ENCODE data around the gene PLEKHH1.

Gene PLEKHH1

DNA sequence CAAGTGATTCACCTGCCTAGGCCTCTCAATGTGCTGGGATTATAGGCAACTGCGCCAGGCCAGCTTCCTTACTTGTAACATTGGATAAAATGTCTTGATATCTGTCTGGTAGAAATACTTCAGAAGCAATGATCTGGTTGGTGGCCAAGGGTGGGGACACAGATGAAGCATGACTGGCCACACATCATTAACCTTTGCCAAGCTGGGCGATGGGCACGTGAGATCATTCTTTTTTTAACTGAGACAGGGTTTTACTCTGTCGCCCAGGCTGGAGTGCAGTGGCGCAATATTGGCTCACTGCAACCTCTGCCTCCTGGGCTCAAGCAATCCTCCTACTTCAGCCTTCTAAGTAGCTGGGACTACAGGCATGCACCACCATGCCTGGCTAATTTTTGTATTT lies 31.1 kb downstream of the PLEKHH1 start:
- H3K27me3 ChIP-seq (ENCODE audit: control insufficient read depth in 1 of 2, insufficient read depth in 2 of 2, low read length in 2 of 2) = no peaks in the 10 kb centered on the region
- H3K4me3 ChIP-seq (ENCODE audit: low read length in 2 of 2) = no peak overlapping the region
- no peaks in the 10 kb centered on the region for H3K4me1 ChIP-seq (ENCODE audit: control insufficient read depth, insufficient read depth, low read length)
- H3K36me3 ChIP-seq (ENCODE audit: control insufficient read depth in 2 of 2, insufficient read depth in 2 of 2, low read length in 2 of 2) = peaks cover 0 to 2% of the 10 kb centered on the region in 2 donors
- no peak overlapping the region for H3K9ac ChIP-seq (ENCODE audit: low read length in 2 of 2)
- H3K27ac ChIP-seq (ENCODE audit: low read length) = no peak overlapping the region
- no peaks in the 10 kb centered on the region for H3K9me3 ChIP-seq (ENCODE audit: control insufficient read depth in 2 of 2, low read length in 2 of 2)

DNA sequence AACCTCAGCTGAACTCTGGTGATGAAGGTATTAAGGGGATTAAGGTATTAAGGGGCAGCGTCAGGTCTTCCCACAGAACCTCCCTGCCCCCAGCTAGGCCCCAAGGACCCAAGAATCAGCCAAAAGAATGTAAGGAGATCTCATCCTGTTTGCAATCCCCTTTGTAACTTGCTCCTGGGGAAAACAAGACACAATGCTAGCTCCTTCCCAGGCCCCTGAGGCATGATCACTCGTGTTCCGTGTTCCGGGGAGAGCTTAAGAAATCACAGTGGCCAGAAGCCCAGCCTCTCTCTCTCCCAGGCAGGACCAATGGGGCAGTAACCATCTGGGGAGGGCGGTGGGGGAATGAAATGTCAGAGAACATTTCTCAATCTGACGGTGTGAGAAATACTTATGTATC lies 33.8 kb downstream of the PLEKHH1 start:
- H3K36me3 ChIP-seq (ENCODE audit: control insufficient read depth in 2 of 2, insufficient read depth in 2 of 2, low read length in 2 of 2) = peaks cover 0 to 2% of the 10 kb centered on the region in 2 donors
- H3K4me3 ChIP-seq (ENCODE audit: low read length in 2 of 2) = no peak overlapping the region
- H3K27ac ChIP-seq (ENCODE audit: low read length) = no peak overlapping the region
- H3K9me3 ChIP-seq (ENCODE audit: control insufficient read depth in 2 of 2, low read length in 2 of 2) = no peaks in the 10 kb centered on the region
- H3K27me3 ChIP-seq (ENCODE audit: control insufficient read depth in 1 of 2, insufficient read depth in 2 of 2, low read length in 2 of 2) = no peaks in the 10 kb centered on the region
- no peak overlapping the region for H3K9ac ChIP-seq (ENCODE audit: low read length in 2 of 2)
- H3K4me1 ChIP-seq (ENCODE audit: control insufficient read depth, insufficient read depth, low read length) = no peaks in the 10 kb centered on the region

DNA sequence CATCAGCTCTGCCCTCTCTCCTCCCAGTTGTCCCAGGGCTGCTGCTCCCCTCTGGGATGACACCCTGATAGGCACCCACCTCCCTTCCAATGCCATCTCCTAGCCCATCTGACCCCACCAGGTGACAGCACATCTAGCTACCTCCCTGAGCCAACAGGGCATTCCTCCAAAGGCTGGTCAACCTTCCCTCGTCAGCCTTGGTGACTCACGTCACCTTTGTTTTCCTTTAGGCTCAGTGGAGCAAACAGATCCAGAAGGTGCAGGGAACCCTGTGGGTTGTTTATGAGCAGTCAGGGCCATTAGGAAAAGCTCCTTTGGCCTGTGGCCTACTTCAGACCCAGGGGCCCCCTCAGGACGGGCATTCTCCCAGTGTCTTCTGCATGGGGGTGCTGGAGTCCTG lies 34.6 kb downstream of the PLEKHH1 start:
- H3K9me3 ChIP-seq (ENCODE audit: control insufficient read depth in 2 of 2, low read length in 2 of 2) = no peaks in the 10 kb centered on the region
- no peak overlapping the region for H3K27ac ChIP-seq (ENCODE audit: low read length)
- H3K4me3 ChIP-seq (ENCODE audit: low read length in 2 of 2) = no peak overlapping the region
- no peak overlapping the region for H3K9ac ChIP-seq (ENCODE audit: low read length in 2 of 2)
- H3K4me1 ChIP-seq (ENCODE audit: control insufficient read depth, insufficient read depth, low read length) = no peaks in the 10 kb centered on the region
- peaks cover 0 to 2% of the 10 kb centered on the region in 2 donors for H3K36me3 ChIP-seq (ENCODE audit: control insufficient read depth in 2 of 2, insufficient read depth in 2 of 2, low read length in 2 of 2)
- H3K27me3 ChIP-seq (ENCODE audit: control insufficient read depth in 1 of 2, insufficient read depth in 2 of 2, low read length in 2 of 2) = no peaks in the 10 kb centered on the region

DNA sequence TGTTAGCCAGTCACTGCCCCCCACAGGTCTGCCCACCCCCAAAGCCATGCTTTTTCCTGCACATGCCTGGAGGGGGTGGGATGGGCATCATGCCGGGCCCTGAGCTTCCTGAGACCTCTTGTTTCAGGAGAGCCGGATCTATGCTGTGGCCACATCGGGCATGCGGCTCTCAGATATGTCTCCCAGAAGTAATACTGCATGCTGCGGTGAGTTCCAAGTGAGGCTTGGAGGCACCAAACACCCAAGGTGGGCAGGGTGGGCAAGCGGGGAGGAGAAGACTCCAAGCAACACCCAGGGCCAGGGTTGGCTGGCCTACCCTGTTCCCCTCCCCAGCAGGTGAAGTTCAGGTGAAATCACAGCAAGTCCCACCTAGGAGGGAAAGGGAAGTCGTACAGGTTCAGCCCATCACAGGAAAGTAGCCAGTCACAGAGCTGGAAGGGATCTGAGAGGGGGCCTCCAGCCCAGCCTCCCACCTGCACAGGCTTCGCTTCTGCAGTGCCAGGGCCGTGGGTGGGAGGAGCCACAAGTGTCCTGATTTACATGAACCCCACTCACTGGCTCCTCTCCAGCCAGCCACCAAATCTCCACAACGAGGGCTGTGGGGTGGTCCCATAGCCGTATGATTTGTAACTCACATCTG lies 36.0 kb downstream of the PLEKHH1 start:
- Histone ChIP-seq H3K9me3 (ENCODE audit: control insufficient read depth in 2 of 2, low read length in 2 of 2) (no peaks in the 10 kb centered on the region), H3K4me3 (ENCODE audit: low read length in 2 of 2) (no peak overlapping the region), H3K36me3 (ENCODE audit: control insufficient read depth in 2 of 2, insufficient read depth in 2 of 2, low read length in 2 of 2) (peaks cover 0 to 2% of the 10 kb centered on the region in 2 donors), H3K27me3 (ENCODE audit: control insufficient read depth in 1 of 2, insufficient read depth in 2 of 2, low read length in 2 of 2) (no peaks in the 10 kb centered on the region), H3K9ac (ENCODE audit: low read length in 2 of 2) (no peak overlapping the region), H3K4me1 (ENCODE audit: control insufficient read depth, insufficient read depth, low read length) (no peaks in the 10 kb centered on the region), H3K27ac (ENCODE audit: low read length) (no peak overlapping the region)

GRCh38 chr14:67569651-67570290 lies 36.7 kb downstream of the PLEKHH1 start:
- Histone ChIP-seq H3K9ac (ENCODE audit: low read length in 2 of 2) (no peak overlapping the region), H3K27me3 (ENCODE audit: control insufficient read depth in 1 of 2, insufficient read depth in 2 of 2, low read length in 2 of 2) (no peaks in the 10 kb centered on the region), H3K9me3 (ENCODE audit: control insufficient read depth in 2 of 2, low read length in 2 of 2) (no peaks in the 10 kb centered on the region), H3K36me3 (ENCODE audit: control insufficient read depth in 2 of 2, insufficient read depth in 2 of 2, low read length in 2 of 2) (peaks cover 0 to 2% of the 10 kb centered on the region in 2 donors), H3K27ac (ENCODE audit: low read length) (no peak overlapping the region), H3K4me1 (ENCODE audit: control insufficient read depth, insufficient read depth, low read length) (no peaks in the 10 kb centered on the region), H3K4me3 (ENCODE audit: low read length in 2 of 2) (no peak overlapping the region)

GRCh38 chr14:67570453-67570852 lies 37.4 kb downstream of the PLEKHH1 start:
- no peaks in the 10 kb centered on the region for H3K9me3 ChIP-seq (ENCODE audit: control insufficient read depth in 2 of 2, low read length in 2 of 2)
- no peaks in the 10 kb centered on the region for H3K4me1 ChIP-seq (ENCODE audit: control insufficient read depth, insufficient read depth, low read length)
- no peak overlapping the region for H3K4me3 ChIP-seq (ENCODE audit: low read length in 2 of 2)
- H3K27me3 ChIP-seq (ENCODE audit: control insufficient read depth in 1 of 2, insufficient read depth in 2 of 2, low read length in 2 of 2) = no peaks in the 10 kb centered on the region
- no peak overlapping the region for H3K9ac ChIP-seq (ENCODE audit: low read length in 2 of 2)
- peaks cover 0 to under 1% of the 10 kb centered on the region in 2 donors for H3K36me3 ChIP-seq (ENCODE audit: control insufficient read depth in 2 of 2, insufficient read depth in 2 of 2, low read length in 2 of 2)
- no peak overlapping the region for H3K27ac ChIP-seq (ENCODE audit: low read length)

DNA sequence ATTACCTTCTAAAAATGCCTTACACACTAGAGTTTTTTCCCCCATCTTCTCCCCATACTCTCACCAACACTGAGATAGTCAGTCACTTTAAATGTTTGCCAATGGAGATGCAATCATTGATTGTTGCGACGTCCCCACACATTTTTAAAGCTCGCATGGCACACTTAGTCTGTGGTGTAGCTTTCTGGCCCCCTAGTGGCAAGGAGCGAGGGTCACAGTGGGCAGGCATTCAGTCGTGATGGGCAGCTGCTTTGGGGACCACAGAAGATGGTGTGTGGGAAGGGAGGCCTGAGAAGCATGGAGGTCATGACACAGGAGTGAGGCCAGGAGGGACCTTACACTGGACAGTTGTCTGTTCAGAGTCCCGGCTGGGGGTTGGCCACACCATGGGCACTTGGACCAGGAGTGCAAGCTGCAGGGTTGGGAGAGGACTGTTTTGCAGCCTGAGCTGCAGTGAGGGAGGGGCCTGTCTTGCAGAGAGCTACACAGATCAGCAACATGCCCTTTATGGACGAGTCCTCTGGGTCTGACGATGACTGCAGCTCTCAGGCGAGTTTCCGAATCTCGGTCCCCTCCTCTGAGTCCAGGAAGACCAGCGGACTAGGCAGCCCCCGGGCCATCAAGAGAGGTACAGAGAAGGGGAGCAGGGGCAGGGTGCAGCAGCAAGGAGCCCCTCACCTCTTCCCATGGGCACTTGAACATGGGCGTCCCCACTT lies 38.3 kb downstream of the PLEKHH1 start:
- no peaks in the 10 kb centered on the region for H3K27me3 ChIP-seq (ENCODE audit: control insufficient read depth in 1 of 2, insufficient read depth in 2 of 2, low read length in 2 of 2)
- no peak overlapping the region for H3K9ac ChIP-seq (ENCODE audit: low read length in 2 of 2)
- H3K4me1 ChIP-seq (ENCODE audit: control insufficient read depth, insufficient read depth, low read length) = no peaks in the 10 kb centered on the region
- H3K36me3 ChIP-seq (ENCODE audit: control insufficient read depth in 2 of 2, insufficient read depth in 2 of 2, low read length in 2 of 2) = peaks cover 0 to 3% of the 10 kb centered on the region in 2 donors
- no peak overlapping the region for H3K4me3 ChIP-seq (ENCODE audit: low read length in 2 of 2)
- no peak overlapping the region for H3K27ac ChIP-seq (ENCODE audit: low read length)
- no peaks in the 10 kb centered on the region for H3K9me3 ChIP-seq (ENCODE audit: control insufficient read depth in 2 of 2, low read length in 2 of 2)

- Histone ChIP-seq H3K27ac (ENCODE audit: low read length) (no peak overlapping the region), H3K4me1 (ENCODE audit: control insufficient read depth, insufficient read depth, low read length) (no peaks in the 10 kb centered on the region), H3K9ac (ENCODE audit: low read length in 2 of 2) (no peak overlapping the region), H3K27me3 (ENCODE audit: control insufficient read depth in 1 of 2, insufficient read depth in 2 of 2, low read length in 2 of 2) (no peaks in the 10 kb centered on the region), H3K36me3 (ENCODE audit: control insufficient read depth in 2 of 2, insufficient read depth in 2 of 2, low read length in 2 of 2) (peaks cover 0 to 4% of the 10 kb centered on the region in 2 donors), H3K4me3 (ENCODE audit: low read length in 2 of 2) (no peak overlapping the region), H3K9me3 (ENCODE audit: control insufficient read depth in 2 of 2, low read length in 2 of 2) (no peaks in the 10 kb centered on the region)
Measured at GRCh38 chr14:67571991-67572323, 38.9 kb downstream of the PLEKHH1 start.

DNA sequence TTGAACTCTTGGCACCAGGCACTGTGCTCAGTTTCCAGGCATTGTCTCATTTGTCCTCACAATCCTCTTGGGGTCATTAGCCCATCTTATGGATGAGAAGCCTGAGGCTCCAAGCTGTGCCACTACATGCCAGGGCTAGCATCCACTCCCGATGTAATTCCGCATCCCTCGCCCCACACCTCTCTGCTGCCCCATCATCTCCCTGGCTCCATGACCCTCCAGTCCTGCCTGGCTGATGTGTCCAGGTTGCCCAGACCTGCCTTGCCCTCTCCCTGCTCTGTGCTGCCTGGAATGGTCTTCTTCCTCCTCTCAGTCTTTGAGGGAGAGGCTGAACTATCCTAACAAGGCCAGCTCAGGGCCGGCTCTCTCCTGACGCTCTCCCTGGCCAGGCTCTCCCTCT lies 39.5 kb downstream of the PLEKHH1 start:
- peaks cover 0 to 4% of the 10 kb centered on the region in 2 donors for H3K36me3 ChIP-seq (ENCODE audit: control insufficient read depth in 2 of 2, insufficient read depth in 2 of 2, low read length in 2 of 2)
- H3K4me1 ChIP-seq (ENCODE audit: control insufficient read depth, insufficient read depth, low read length) = no peaks in the 10 kb centered on the region
- no peak overlapping the region for H3K4me3 ChIP-seq (ENCODE audit: low read length in 2 of 2)
- no peaks in the 10 kb centered on the region for H3K27me3 ChIP-seq (ENCODE audit: control insufficient read depth in 1 of 2, insufficient read depth in 2 of 2, low read length in 2 of 2)
- no peak overlapping the region for H3K9ac ChIP-seq (ENCODE audit: low read length in 2 of 2)
- H3K9me3 ChIP-seq (ENCODE audit: control insufficient read depth in 2 of 2, low read length in 2 of 2) = no peaks in the 10 kb centered on the region
- H3K27ac ChIP-seq (ENCODE audit: low read length) = no peak overlapping the region

DNA sequence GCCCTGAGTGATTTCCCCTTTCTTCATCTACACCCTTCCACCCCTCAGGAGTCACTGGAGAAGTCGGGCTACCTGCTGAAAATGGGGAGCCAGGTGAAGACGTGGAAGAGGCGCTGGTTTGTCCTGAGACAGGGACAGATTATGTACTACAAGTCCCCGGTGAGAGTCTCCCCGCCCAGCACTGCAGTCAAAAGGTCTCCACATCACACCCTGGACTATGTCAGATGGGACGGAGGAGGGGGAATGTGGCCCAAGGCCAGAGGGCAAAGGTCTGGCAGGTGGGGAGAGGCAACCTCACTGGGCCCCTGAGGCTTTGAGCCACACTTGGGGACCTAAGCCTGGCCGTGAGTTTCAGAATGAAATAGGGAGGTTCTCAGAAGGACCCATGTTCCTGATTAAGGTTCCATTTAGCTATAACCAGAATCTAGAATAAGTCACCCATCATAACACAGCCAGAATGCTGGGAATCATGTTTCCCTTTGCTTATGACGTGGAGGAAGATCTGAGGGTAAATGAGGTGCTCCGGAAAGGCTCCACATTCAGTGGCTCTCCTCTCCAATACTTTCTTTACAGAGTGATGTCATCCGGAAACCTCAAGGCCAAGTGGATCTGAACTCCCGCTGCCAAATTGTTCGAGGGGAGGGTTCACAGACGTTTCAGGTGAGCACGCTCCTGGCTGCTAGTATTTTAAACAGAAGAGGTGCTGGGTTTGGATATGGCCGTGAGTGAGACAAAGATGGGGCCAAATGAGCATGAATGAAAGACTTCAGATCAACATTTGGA lies 40.3 kb downstream of the PLEKHH1 start:
- Histone ChIP-seq H3K9ac (ENCODE audit: low read length in 2 of 2) (no peak overlapping the region), H3K4me3 (ENCODE audit: low read length in 2 of 2) (no peak overlapping the region), H3K27ac (ENCODE audit: low read length) (no peak overlapping the region), H3K9me3 (ENCODE audit: control insufficient read depth in 2 of 2, low read length in 2 of 2) (no peaks in the 10 kb centered on the region), H3K4me1 (ENCODE audit: control insufficient read depth, insufficient read depth, low read length) (no peaks in the 10 kb centered on the region), H3K27me3 (ENCODE audit: control insufficient read depth in 1 of 2, insufficient read depth in 2 of 2, low read length in 2 of 2) (no peaks in the 10 kb centered on the region), H3K36me3 (ENCODE audit: control insufficient read depth in 2 of 2, insufficient read depth in 2 of 2, low read length in 2 of 2) (peaks cover 0 to 4% of the 10 kb centered on the region in 2 donors)
